IMR-90 (cell line): ENCODE measurements around the gene DNAJA4.

Experiments
- SMC3 ChIP-seq: fragments of 150-350 bp; IDR thresholded peaks from 2 replicates; pipeline ENCODE4 v1.6.1; 2016; ENCODE audit warnings: low read depth, mild to moderate bottlenecking, antibody characterized with exemption, low read length, moderate library complexity
- TF ChIP-seq, protein P1 (sequence below): conservative IDR thresholded peaks from 2 replicates; pipeline ENCODE4 v1.5.1; 2012; ENCODE audit warnings: mild to moderate bottlenecking, low read depth, low read length, improper control_type of control experiment

DNA sequence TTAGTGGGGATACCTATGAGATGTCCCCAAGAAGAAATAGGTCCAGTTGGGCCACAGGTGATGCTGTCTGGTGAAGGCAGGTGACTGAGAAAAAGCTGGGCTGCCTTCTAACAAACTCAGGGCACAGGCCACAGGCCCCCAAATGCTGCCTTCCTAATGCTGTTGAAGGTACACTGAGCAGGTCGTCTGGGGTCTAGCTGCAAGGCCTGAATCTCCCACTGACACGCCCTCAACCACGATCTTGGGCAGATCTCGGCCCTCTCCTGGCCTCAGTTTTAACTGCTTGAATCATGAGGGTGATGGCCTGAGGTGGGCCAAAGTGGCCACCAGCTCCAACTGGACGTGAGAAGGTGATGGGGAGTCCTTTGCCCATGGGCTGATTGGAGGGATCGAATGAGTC lies 27.9 kb upstream of the DNAJA4 start:
- no peak for TF ChIP-seq SMC3
- TF ChIP-seq, protein P1, sequence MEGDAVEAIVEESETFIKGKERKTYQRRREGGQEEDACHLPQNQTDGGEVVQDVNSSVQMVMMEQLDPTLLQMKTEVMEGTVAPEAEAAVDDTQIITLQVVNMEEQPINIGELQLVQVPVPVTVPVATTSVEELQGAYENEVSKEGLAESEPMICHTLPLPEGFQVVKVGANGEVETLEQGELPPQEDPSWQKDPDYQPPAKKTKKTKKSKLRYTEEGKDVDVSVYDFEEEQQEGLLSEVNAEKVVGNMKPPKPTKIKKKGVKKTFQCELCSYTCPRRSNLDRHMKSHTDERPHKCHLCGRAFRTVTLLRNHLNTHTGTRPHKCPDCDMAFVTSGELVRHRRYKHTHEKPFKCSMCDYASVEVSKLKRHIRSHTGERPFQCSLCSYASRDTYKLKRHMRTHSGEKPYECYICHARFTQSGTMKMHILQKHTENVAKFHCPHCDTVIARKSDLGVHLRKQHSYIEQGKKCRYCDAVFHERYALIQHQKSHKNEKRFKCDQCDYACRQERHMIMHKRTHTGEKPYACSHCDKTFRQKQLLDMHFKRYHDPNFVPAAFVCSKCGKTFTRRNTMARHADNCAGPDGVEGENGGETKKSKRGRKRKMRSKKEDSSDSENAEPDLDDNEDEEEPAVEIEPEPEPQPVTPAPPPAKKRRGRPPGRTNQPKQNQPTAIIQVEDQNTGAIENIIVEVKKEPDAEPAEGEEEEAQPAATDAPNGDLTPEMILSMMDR: no peak
